H1 (cell line): Measurements from ENCODE around the gene L3MBTL4. TPM values are rescaled to one million over a fixed set of nuclear protein-coding genes. Genes with fewer than 3 reads are reported as not detected.

Source experiments
- CTCF ChIA-PET: fragments of 300-600 bp; sonication (Branson Sonifier 250); formaldehyde crosslinking; loops from one replicate; lab custom pipeline; 2021; ENCODE audit not compliant: partially characterized antibody; lab: Charles Lee
- POLR2A ChIA-PET: fragments of 300-600 bp; sonication (Branson Sonifier 250); formaldehyde crosslinking; loops from one replicate; lab custom pipeline; 2021; ENCODE audit warnings: inconsistent platforms; ENCODE audit not compliant: partially characterized antibody; lab: Charles Lee
- DNase-seq, 2 experiments: peaks; one replicate each; pipeline versions ENCODE4 v3.0.0 to v3.0.0-alpha.2; 2010 to 2022; ENCODE audit warnings: low spot score in 2 of 2, low read depth in 1 of 2, mixed read lengths in 1 of 2
- FAIRE-seq: peaks from 2 replicates; lab custom pipeline; 2011; peaks lifted over from hg19 to GRCh38; lab: Jason Lieb, UNC
- H2AFZ ChIP-seq: 2 replicates; pipeline ENCODE4 v1.8.1; 2012; ENCODE audit warnings: low read length, inconsistent platforms
- H2AK5ac ChIP-seq: 2 replicates; pipeline ENCODE4 v1.6.1; 2013; ENCODE audit warnings: low read depth, low read length
- H2BK120ac ChIP-seq: replicated peaks from 2 replicates; pipeline ENCODE3; 2013; ENCODE audit warnings: low read depth, low read length, inconsistent platforms
- H2BK12ac ChIP-seq: 2 replicates; pipeline ENCODE4 v1.6.1; 2013; ENCODE audit warnings: low read depth, low read length
- H2BK15ac ChIP-seq: 2 replicates; pipeline ENCODE4 v1.6.1; 2013; ENCODE audit warnings: low read length
- H2BK20ac ChIP-seq: 2 replicates; pipeline ENCODE4 v1.6.1; 2013; ENCODE audit warnings: low read length
- H2BK5ac ChIP-seq: 2 replicates; pipeline ENCODE4 v1.6.1; 2013; ENCODE audit warnings: low read depth, low read length
- H3K14ac ChIP-seq: 2 replicates; pipeline ENCODE4 v1.6.1; 2013; ENCODE audit warnings: inconsistent platforms; ENCODE audit not compliant: insufficient read length
- H3K18ac ChIP-seq: 2 replicates; pipeline ENCODE4 v1.6.1; 2013; ENCODE audit warnings: low read length; ENCODE audit errors: extremely low read depth
- H3K23ac ChIP-seq: 2 replicates; pipeline ENCODE4 v1.6.1; 2013; ENCODE audit warnings: inconsistent platforms; ENCODE audit not compliant: insufficient read length
- H3K23me2 ChIP-seq: 2 replicates; pipeline ENCODE4 v1.6.1; 2013; ENCODE audit warnings: low read depth, low read length
- H3K27ac ChIP-seq: 2 replicates; pipeline ENCODE4 v1.6.1; 2011; ENCODE audit warnings: low read depth, low read length, inconsistent platforms
- H3K27me3 ChIP-seq, 4 experiments: replicated peaks in 1 of 4; 1 replicate in 1 of 4; 2 replicates in 3 of 4; pipeline versions ENCODE4 v1.6.1 to v1.8.1; 2011 to 2013; ENCODE audit warnings: low read length in 3 of 4, mild to moderate bottlenecking in 3 of 4, inconsistent platforms in 2 of 4, mixed read lengths in 2 of 4, moderate library complexity in 1 of 4; ENCODE audit not compliant: control insufficient read depth in 3 of 4, insufficient read depth in 3 of 4; ENCODE audit errors: extremely low read depth in 1 of 4
- H3K36me3 ChIP-seq, 4 experiments: 2 replicates each; pipeline versions ENCODE4 v1.6.1 to v1.8.1; 2011 to 2013; ENCODE audit warnings: mild to moderate bottlenecking in 4 of 4, low read length in 3 of 4, moderate library complexity in 2 of 4, control low read depth in 1 of 4, inconsistent platforms in 1 of 4; ENCODE audit not compliant: insufficient read depth in 4 of 4, control insufficient read depth in 2 of 4
- H3K4ac ChIP-seq: replicated peaks from 2 replicates; pipeline ENCODE3; 2013; ENCODE audit warnings: low read length, low read depth, mixed read lengths, inconsistent platforms; ENCODE audit not compliant: insufficient read length
- H3K4me1 ChIP-seq, 4 experiments: replicated peaks in 1 of 4; 1 replicate in 1 of 4; 2 replicates in 3 of 4; pipeline versions ENCODE4 v1.6.1 to v1.8.1; 2011 to 2013; ENCODE audit warnings: low read length in 3 of 4, inconsistent platforms in 2 of 4, mixed read lengths in 1 of 4; ENCODE audit not compliant: insufficient read depth in 4 of 4, control insufficient read depth in 3 of 4
- H3K4me2 ChIP-seq, 2 experiments: 2 replicates each; pipeline versions ENCODE4 v1.6.1 to v1.8.1; 2011 to 2013; ENCODE audit warnings: low read depth in 2 of 2, low read length in 2 of 2, control low read depth in 1 of 2, inconsistent platforms in 1 of 2, mild to moderate bottlenecking in 1 of 2; ENCODE audit not compliant: insufficient read depth in 1 of 2
- H3K4me3 ChIP-seq, 4 experiments: fragments of 200-600, 300-600 bp in 1 of 4; sonication (generic), shearing (Covaris generic), sonication (Bioruptor Twin) in 1 of 4; 2 replicates each; pipeline versions ENCODE4 v1.5.1 to v1.8.1; 2011 to 2016; ENCODE audit warnings: low read length in 4 of 4, low read depth in 3 of 4, control low read depth in 2 of 4, inconsistent platforms in 2 of 4, mild to moderate bottlenecking in 2 of 4, mixed read lengths in 1 of 4, moderate library complexity in 1 of 4; ENCODE audit not compliant: insufficient read depth in 2 of 4; ENCODE audit errors: extremely low read depth in 1 of 4
- H3K56ac ChIP-seq: replicated peaks from 2 replicates; pipeline ENCODE3; 2013; ENCODE audit warnings: low read depth, mild to moderate bottlenecking, mixed read lengths, low read length, inconsistent platforms; ENCODE audit not compliant: insufficient read length
- H3K79me1 ChIP-seq: 2 replicates; pipeline ENCODE4 v1.6.1; 2013; ENCODE audit warnings: low read depth, low read length, control low read depth
- H3K79me2 ChIP-seq, 2 experiments: 2 replicates each; pipeline versions ENCODE4 v1.6.1 to v1.8.1; 2012 to 2013; ENCODE audit warnings: low read length in 2 of 2, mild to moderate bottlenecking in 2 of 2, inconsistent platforms in 1 of 2; ENCODE audit not compliant: insufficient read depth in 2 of 2, control insufficient read depth in 1 of 2
- H3K9ac ChIP-seq, 4 experiments: replicated peaks in 1 of 4; 1 replicate in 1 of 4; 2 replicates in 3 of 4; pipeline versions ENCODE4 v1.6.1 to v1.8.1; 2011 to 2013; ENCODE audit warnings: low read depth in 3 of 4, low read length in 3 of 4, control low read depth in 2 of 4, mild to moderate bottlenecking in 2 of 4, moderate library complexity in 2 of 4, inconsistent platforms in 1 of 4; ENCODE audit errors: extremely low read depth in 1 of 4
- H3K9me3 ChIP-seq, 2 experiments: 2 replicates each; pipeline versions ENCODE4 v1.6.1 to v1.8.1; 2012 to 2013; ENCODE audit warnings: mild to moderate bottlenecking in 2 of 2, moderate library complexity in 2 of 2, control low read depth in 1 of 2, inconsistent platforms in 1 of 2, low read depth in 1 of 2, low read length in 1 of 2, mixed read lengths in 1 of 2; ENCODE audit not compliant: insufficient read depth in 2 of 2
- H4K20me1 ChIP-seq, 2 experiments: replicated peaks in 1 of 2; 2 replicates each; pipeline versions ENCODE3 to v1.8.1; 2011 to 2013; ENCODE audit warnings: inconsistent platforms in 2 of 2, low read length in 2 of 2, mild to moderate bottlenecking in 1 of 2; ENCODE audit not compliant: insufficient read depth in 2 of 2, control insufficient read depth in 1 of 2
- H4K5ac ChIP-seq: 2 replicates; pipeline ENCODE4 v1.6.1; 2013; ENCODE audit warnings: low read length, low read depth, mixed read lengths, inconsistent platforms; ENCODE audit not compliant: insufficient read length
- H4K8ac ChIP-seq: 2 replicates; pipeline ENCODE4 v1.8.0; 2013; ENCODE audit warnings: mild to moderate bottlenecking, moderate library complexity, low read length, inconsistent platforms; ENCODE audit not compliant: insufficient read depth; ENCODE audit errors: extremely low read depth
- H4K91ac ChIP-seq: replicated peaks from 2 replicates; pipeline ENCODE3; 2013; ENCODE audit warnings: low read length, mixed read lengths, inconsistent platforms; ENCODE audit not compliant: insufficient read length
- E2F6 ChIP-seq: IDR thresholded peaks from 2 replicates; pipeline ENCODE4 v1.6.1; 2012; ENCODE audit warnings: inconsistent platforms
- HDAC2 ChIP-seq, 2 experiments: fragments of 300-600 bp in 1 of 2; sonication (generic) in 1 of 2; IDR thresholded peaks; 2 replicates each; pipeline ENCODE4 v1.6.1; 2011 to 2012; ENCODE audit warnings: low read depth in 2 of 2, low read length in 2 of 2, mild to moderate bottlenecking in 2 of 2, moderate library complexity in 2 of 2, borderline replicate concordance in 1 of 2, inconsistent platforms in 1 of 2
- MAX ChIP-seq: IDR thresholded peaks from 2 replicates; pipeline ENCODE4 v1.6.1; 2012; ENCODE audit warnings: inconsistent platforms
- POLR2A ChIP-seq, 2 experiments: IDR thresholded peaks; 1 replicate in 1 of 2; 2 replicates in 1 of 2; pipeline ENCODE4 v1.6.1; 2011; ENCODE audit warnings: low read depth in 2 of 2, low read length in 2 of 2, mild to moderate bottlenecking in 2 of 2; ENCODE audit errors: control extremely low read depth in 1 of 2
- ZNF274 ChIP-seq: IDR thresholded peaks from 2 replicates; pipeline ENCODE4 v1.7.0; 2012; ENCODE audit warnings: low read length, borderline replicate concordance; ENCODE audit errors: extremely low read depth
- WGBS, 2 experiments: shearing (Covaris generic) in 1 of 2; methylation state at CpG; one replicate each; pipeline versions ENCODE4 v1.1.6 to v1.1.7; 2013 to 2015; ENCODE audit warnings: low lambda C conversion rate in 2 of 2, mixed read lengths in 2 of 2, inconsistent platforms in 1 of 2, low coverage in 1 of 2, missing lambda C conversion rate in 1 of 2; ENCODE audit not compliant: insufficient replicate concordance in 2 of 2, insufficient coverage in 1 of 2, insufficient read length in 1 of 2; ENCODE audit errors: extremely low coverage in 1 of 2, missing lambda C conversion rate in 1 of 2; 5-methylcytosine and 5-hydroxymethylcytosine counted together
- polyA plus RNA-seq, 7 experiments: library from polyadenylated mRNA; depleted of rRNA in 3 of 7; stranded (reverse) in 5 of 7; unstranded in 2 of 7; fragments of >200 nt in 5 of 7; fragments of 200-250 nt in 2 of 7; gene quantifications; 1 replicate in 5 of 7; 2 replicates in 1 of 7; 4 replicates in 1 of 7; pipeline versions ENCODE4 v1.2.1 to v1.2.3, GENCODE V29; 2011 to 2013; ENCODE audit warnings: missing spikeins in 2 of 7, mixed read lengths in 2 of 7
- total RNA-seq: library from RNA; stranded (reverse); fragmentation: NEBNext Ultra II Directional; extraction: Animal tissue kit (Norgen Biotek cat#: 25700); gene quantifications from 2 replicates; pipeline ENCODE4 v1.2.1, GENCODE V29; 2021

The L3MBTL4 gene
- total and polyA plus RNA-seq, 2 of the 8 experiments (the other 6 are each of a cell fraction or from before 2014, with no cell fraction given): 1.0 to 2.1 TPM

GRCh38 chr18:5961097-5961827 is 453.4 kb downstream of the L3MBTL4 start:
- H4K20me1 ChIP-seq: no peaks in the 10 kb centered on the region
- H4K5ac ChIP-seq: no peak overlapping the region
- POLR2A ChIA-PET: no interaction called here
- H3K27ac ChIP-seq: no peak overlapping the region
- H3K27me3 ChIP-seq: no peaks in the 10 kb centered on the region
- H2AFZ ChIP-seq: no peak overlapping the region
- CTCF ChIA-PET: interaction anchor here (0.6 to 1.1 kb wide), 5 partner anchors 9 to 1070 kb away, joined by 3 to 5 read pairs (median 3); no protein-coding TSS in a partner anchor
- no peak overlapping the region for H2BK15ac ChIP-seq
- H2BK12ac ChIP-seq: no peak overlapping the region
- H3K4ac ChIP-seq: no peak overlapping the region
- no peak overlapping the region for H3K9ac ChIP-seq
- H3K4me3 ChIP-seq: no peak overlapping the region
- H2BK20ac ChIP-seq: no peak overlapping the region
- H3K14ac ChIP-seq: no peak overlapping the region
- no peak overlapping the region for H3K4me2 ChIP-seq
- no peaks in the 10 kb centered on the region for H3K9me3 ChIP-seq
- H3K4me1 ChIP-seq: 0 out of 7 replicates have a peak, but pooled peaks cover 0 to 2% (median 0%) of the 10 kb centered on the region in 4 experiments
- H4K8ac ChIP-seq: no peak overlapping the region
- no peak overlapping the region for H3K56ac ChIP-seq
- H3K18ac ChIP-seq: no peak overlapping the region
- DNase-seq (no peak), FAIRE-seq (no peak)
- no peak overlapping the region for H2BK120ac ChIP-seq
- WGBS, 2 experiments: 72% methylated on average over 10 of the region's 10 CpGs; no CpG with 5 or more reads in 1 of the 2 experiments
- H3K79me2 ChIP-seq: no peaks in the 10 kb centered on the region
- no peak overlapping the region for H3K23ac ChIP-seq
- H3K23me2 ChIP-seq: no peaks in the 10 kb centered on the region
- H3K36me3 ChIP-seq: no peaks in the 10 kb centered on the region
- H2BK5ac ChIP-seq: no peak overlapping the region
- no peak overlapping the region for H2AK5ac ChIP-seq
- H3K79me1 ChIP-seq: no peaks in the 10 kb centered on the region
- H4K91ac ChIP-seq: no peak overlapping the region
- TF ChIP-seq HDAC2 (IDR thresholded peaks at IDR 0.05; ENCODE audit: borderline replicate concordance in 1 of 2, low read depth in 2 of 2, low read length in 2 of 2) (no peak), POLR2A (IDR thresholded peaks at IDR 0.05; ENCODE audit: control extremely low read depth in 1 of 2, low read depth in 2 of 2, low read length in 2 of 2) (no peak), ZNF274 (no peak), MAX (peak; percentile 41; the same call in 1 of the 2 replicates), E2F6 (peak; percentile 49; the same call in 1 of the 2 replicates)
